Lower leg skin (tissue), 4 donors: ENCODE data around the gene NTPCR. TPM values are rescaled to one million over a fixed set of nuclear protein-coding genes. Genes with fewer than 3 reads are reported as not detected.
A peak's percentile ranks its signal among the peaks of the same experiment; 100 is the strongest.

ENCODE experiments used
- DNase-seq, 2 donors: peaks; one replicate each; pipeline ENCODE4 v3.0.0-alpha.2; 2019; ENCODE audit warnings: low spot score in 2 of 2
- H3K4me3 ChIP-seq: fragments of 200-600 bp; sonication (generic); 2 replicates; pipeline ENCODE4 v1.5.1; 2017; ENCODE audit warnings: mild to moderate bottlenecking, low read depth; ENCODE audit not compliant: poor library complexity, severe bottlenecking
- POLR2A ChIP-seq, 2 donors: fragments of 450-650 bp; IDR thresholded peaks; one replicate each; pipeline ENCODE4 v1.6.1; 2016 to 2017; ENCODE audit warnings: antibody characterized with exemption in 2 of 2, mild to moderate bottlenecking in 1 of 2, moderate library complexity in 1 of 2
- WGBS, 2 donors: methylation state at CpG; one replicate each; pipeline ENCODE4 v1.1.5; 2018; 5-methylcytosine and 5-hydroxymethylcytosine counted together
- intact Hi-C: fragments of 100-400 bp; cut with DNase I; formaldehyde crosslinking; loops from one replicate; pipeline ENCODE4 v1.15.0; 2023; ENCODE audit warnings: low total_unique reads
- total RNA-seq, 4 donors: library from RNA; depleted of rRNA; stranded (reverse); fragments of >200 nt; gene quantifications; one replicate each; pipeline ENCODE4 v1.1.0, GENCODE V29; 2016
- TF ChIP-seq, protein P1 (sequence below), 3 donors: fragments of 450-650 bp; IDR thresholded peaks; one replicate each; pipeline ENCODE4 v1.5.1; 2016; ENCODE audit warnings: antibody characterized with exemption in 3 of 3, mild to moderate bottlenecking in 3 of 3, moderate library complexity in 2 of 3

Gene NTPCR
- total RNA-seq, 4 donors from 2014 or later, result 17.8 to 28.5 (median 21.8) TPM

DNA sequence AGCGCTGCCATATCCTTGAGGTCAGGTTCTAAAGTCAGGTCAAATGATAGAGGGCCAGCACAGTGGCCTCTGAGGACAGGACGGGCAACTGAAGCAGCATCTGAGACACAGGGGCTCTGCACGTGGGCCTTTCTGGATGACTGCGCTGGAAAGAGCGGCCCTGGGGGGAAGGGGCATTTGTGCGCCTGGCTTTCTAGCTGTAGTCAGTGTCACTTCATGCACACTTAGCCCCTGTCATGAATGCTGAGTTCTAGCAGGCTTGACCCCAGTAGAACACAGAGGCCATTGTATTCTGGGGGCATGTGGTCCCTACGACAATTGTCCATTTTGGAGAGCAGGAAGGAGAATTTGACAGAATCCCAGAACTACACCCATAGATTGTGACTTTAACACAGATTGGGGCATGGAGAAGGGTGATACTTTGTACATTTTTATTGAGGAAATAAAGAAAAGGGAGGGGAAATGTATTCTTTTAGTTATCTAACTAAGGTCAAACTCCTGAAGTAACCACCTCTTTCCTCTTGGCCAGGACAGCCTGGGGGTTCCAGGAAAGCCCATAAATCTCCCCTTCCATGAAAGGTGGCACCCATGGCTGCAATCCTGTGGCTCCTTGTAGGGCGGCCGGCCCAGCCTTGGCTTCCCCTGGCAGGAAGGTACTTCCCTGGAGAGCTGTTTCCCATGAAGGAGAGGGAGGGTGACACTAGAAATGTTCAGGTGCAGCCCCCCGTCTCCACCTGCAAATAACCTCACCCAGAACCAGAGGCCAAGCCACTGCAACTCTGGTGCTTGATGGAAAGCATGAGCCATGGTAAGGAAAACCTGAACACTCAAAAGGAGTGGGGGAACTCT lies 34.4 kb downstream of the NTPCR start:
- WGBS, 2 donors, result 92 to 95% methylated on average over 10 of the region's 10 CpGs
- H3K4me3 ChIP-seq, result no peak overlapping the region
- peak in 1 of 2 donors; percentile 54 for DNase-seq
- TF ChIP-seq, protein P1, sequence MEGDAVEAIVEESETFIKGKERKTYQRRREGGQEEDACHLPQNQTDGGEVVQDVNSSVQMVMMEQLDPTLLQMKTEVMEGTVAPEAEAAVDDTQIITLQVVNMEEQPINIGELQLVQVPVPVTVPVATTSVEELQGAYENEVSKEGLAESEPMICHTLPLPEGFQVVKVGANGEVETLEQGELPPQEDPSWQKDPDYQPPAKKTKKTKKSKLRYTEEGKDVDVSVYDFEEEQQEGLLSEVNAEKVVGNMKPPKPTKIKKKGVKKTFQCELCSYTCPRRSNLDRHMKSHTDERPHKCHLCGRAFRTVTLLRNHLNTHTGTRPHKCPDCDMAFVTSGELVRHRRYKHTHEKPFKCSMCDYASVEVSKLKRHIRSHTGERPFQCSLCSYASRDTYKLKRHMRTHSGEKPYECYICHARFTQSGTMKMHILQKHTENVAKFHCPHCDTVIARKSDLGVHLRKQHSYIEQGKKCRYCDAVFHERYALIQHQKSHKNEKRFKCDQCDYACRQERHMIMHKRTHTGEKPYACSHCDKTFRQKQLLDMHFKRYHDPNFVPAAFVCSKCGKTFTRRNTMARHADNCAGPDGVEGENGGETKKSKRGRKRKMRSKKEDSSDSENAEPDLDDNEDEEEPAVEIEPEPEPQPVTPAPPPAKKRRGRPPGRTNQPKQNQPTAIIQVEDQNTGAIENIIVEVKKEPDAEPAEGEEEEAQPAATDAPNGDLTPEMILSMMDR (IDR thresholded peaks at IDR 0.05), result no peak
- TF ChIP-seq POLR2A (IDR thresholded peaks at IDR 0.05), result no peak
- intact Hi-C loops, result no loop called here

DNA sequence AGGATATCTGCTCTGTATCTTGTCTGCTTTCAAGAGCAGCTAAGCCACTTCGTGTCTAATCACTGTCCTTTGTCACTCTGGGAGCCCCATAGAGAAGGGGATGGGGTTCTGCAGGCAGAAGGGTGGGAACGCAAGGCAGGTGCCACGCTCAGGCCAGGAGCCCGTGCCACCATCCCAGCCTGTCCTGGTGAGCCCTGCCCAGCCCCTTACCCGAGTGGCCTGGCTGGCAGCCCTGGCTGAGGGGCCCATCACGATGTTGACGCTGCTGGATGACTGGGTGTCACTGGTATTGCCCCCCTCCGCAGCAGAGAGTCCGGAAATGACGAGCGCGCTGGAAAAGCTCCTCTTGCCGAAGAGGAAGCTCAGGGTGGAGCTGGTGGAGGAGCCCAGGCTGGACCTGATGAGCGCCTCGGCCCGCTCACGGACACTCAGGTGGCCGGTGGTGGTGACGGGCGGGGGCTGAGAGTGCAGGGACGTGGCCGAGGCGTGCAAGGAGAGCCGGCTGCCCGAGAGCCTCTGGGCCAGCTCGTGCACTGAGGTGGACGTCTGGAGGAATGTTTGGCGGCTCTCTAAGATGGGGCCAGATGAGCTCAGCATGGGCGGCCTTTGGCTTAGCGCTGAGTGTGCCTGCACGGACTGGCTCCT lies 35.6 kb downstream of the NTPCR start:
- no peak overlapping the region for H3K4me3 ChIP-seq
- DNase-seq, result peak in 1 of 2 donors; percentile 78
- TF ChIP-seq, protein P1 (IDR thresholded peaks at IDR 0.05), result no peak
- no peak for TF ChIP-seq POLR2A (IDR thresholded peaks at IDR 0.05)
- intact Hi-C loops, result no loop called here
- 89 to 96% methylated on average over 25 to 31 of the region's 31 CpGs for whole genome bisulfite sequencing, 2 donors

DNA sequence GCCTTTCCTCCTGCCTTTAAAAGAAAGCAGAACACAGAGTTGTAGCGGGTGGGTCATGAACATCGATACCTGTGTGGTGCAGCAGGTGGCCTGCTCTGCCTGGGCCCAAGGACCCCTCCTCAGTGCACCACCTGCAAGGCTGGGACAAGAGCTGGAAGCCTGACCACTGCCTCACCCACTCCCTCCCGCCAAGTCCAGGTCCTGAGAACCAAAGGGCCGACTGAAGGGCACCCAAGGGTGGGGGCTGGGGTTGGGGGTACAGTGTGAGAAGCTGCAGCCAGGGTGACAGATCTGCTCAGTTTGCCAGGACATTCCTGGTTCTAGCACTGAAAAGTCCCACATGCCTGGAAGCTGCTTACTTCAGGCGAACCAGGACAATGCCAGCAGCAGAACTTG lies 36.1 kb downstream of the NTPCR start:
- intact Hi-C loops, result no loop called here
- DNase-seq, result no peak
- no peak overlapping the region for H3K4me3 ChIP-seq
- no peak for TF ChIP-seq POLR2A (IDR thresholded peaks at IDR 0.05)
- TF ChIP-seq, protein P1 (IDR thresholded peaks at IDR 0.05), result no peak
- WGBS, 2 donors, result 93 to 98% methylated on average over 5 of the region's 5 CpGs

DNA sequence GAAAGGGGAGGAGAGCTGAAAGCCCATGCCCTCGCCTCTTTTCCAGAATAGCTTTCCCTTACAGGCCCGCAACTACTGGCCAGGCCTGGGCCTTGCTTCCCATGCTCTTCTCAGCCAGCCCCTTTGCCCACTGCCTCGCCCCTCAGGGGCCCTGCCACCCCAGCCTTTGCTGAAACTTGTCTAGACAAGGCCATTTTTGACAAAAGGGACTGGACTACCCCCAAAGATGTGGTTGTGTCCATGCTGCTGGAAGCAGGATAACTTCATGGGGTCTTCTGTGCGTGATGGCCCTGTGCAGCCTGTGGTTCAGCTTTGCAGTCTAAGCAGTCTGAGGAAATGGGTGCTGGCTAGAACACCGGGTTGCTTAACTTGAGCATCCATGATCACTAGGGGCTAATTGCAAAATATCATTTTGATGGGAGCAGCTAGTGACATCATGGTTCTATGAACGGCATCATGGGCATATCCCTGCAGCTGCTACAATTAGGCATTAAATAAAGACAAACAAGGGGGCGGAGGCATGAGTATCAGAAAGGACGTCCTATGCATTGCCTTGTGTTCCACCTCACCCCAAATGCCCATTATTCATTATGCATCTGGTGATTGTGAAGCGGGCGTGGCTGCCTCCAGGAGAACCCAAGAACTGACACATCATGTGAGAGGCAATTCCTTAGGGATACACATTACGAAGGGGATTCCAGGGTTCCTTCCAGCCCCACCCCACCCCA lies 36.8 kb downstream of the NTPCR start:
- no peak for DNase-seq
- no peak overlapping the region for H3K4me3 ChIP-seq
- 89 to 92% methylated on average over 11 of the region's 11 CpGs for WGBS, 2 donors
- intact Hi-C loops, result no loop called here
- TF ChIP-seq POLR2A (IDR thresholded peaks at IDR 0.05), result no peak
- TF ChIP-seq, protein P1 (IDR thresholded peaks at IDR 0.05), result no peak

DNA sequence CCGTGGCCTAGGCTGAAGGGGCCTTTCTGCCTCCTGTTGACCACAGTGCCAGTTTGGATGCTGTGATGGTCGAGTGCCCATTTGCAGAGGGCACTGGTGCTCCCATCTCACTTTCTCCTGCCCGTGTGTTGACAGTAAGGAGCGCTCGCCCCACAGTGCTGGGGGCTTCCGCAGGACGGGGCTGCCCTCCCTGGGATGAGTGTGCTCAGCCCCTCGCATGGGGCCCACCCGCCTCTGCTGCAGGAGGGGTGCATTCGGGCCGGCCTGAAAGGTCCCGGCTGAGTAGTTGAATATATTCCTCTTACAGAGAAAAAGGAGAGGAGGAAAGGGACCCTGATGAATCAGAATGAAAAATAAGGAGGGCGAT lies 37.3 kb downstream of the NTPCR start:
- H3K4me3 ChIP-seq, result no peak overlapping the region
- no peak for DNase-seq
- intact Hi-C loops, result no loop called here
- TF ChIP-seq POLR2A (IDR thresholded peaks at IDR 0.05), result no peak
- TF ChIP-seq, protein P1 (IDR thresholded peaks at IDR 0.05), result no peak
- WGBS, 2 donors, result 90 to 95% methylated on average over 13 of the region's 13 CpGs
